NCI-H1417 (cell line): ENCODE results near the gene SEMA3B.
"Not testable (repeated sequence)": the region's sequence is repeated elsewhere in the genome, so short reads cannot be mapped to it uniquely, and the experiment has no call there.

Experiments
- DNase-seq, 3 experiments: peaks; one replicate each; lab custom pipeline; 2025; lab: John Stamatoyannopoulos, UW

Gene SEMA3B

GRCh38 chr3:50237754-50238548 is 31.0 kb upstream of the SEMA3B start:
- DNase-seq: peak; percentile 43 to 66 (median 58)

GRCh38 chr3:50238549-50239026 is 30.4 kb upstream of the SEMA3B start:
- no peak for DNase-seq

- DNase-seq: no peak
Measured at GRCh38 chr3:50239649-50240048, 29.3 kb upstream of the SEMA3B start.

GRCh38 chr3:50241163-50241562 is 27.8 kb upstream of the SEMA3B start:
- peak in 2 of 3 experiments; percentile 56 to 72 for DNase-seq

- no peak for DNase-seq
Measured at GRCh38 chr3:50241713-50242380, 27.1 kb upstream of the SEMA3B start.

GRCh38 chr3:50242381-50242770 is 26.6 kb upstream of the SEMA3B start:
- no peak for DNase-seq

- no peak for DNase-seq
Measured at GRCh38 chr3:50242851-50243542, 25.9 kb upstream of the SEMA3B start.

GRCh38 chr3:50243543-50243895 is 25.4 kb upstream of the SEMA3B start:
- DNase-seq: no peak

- not testable (repeated sequence) for DNase-seq
Measured at GRCh38 chr3:50244813-50245212, 24.1 kb upstream of the SEMA3B start.

- no peak for DNase-seq
Measured at GRCh38 chr3:50245251-50245745, 23.6 kb upstream of the SEMA3B start.

- DNase-seq: peak; percentile 73 to 87 (median 76)
Measured at GRCh38 chr3:50245831-50246516, 23.0 kb upstream of the SEMA3B start.

GRCh38 chr3:50246517-50246954 is 22.4 kb upstream of the SEMA3B start:
- peak in 1 of 3 experiments; percentile 10 for DNase-seq

GRCh38 chr3:50248387-50248786 is 20.6 kb upstream of the SEMA3B start:
- DNase-seq: no peak

GRCh38 chr3:50249457-50249856 is 19.5 kb upstream of the SEMA3B start:
- DNase-seq: no peak

- no peak for DNase-seq
Measured at GRCh38 chr3:50250514-50250913, 18.4 kb upstream of the SEMA3B start.

GRCh38 chr3:50251220-50251619 is 17.7 kb upstream of the SEMA3B start:
- DNase-seq: no peak

- no peak for DNase-seq
Measured at GRCh38 chr3:50254577-50255250, 14.2 kb upstream of the SEMA3B start.

- DNase-seq: peak in 1 of 3 experiments; percentile 59
Measured at GRCh38 chr3:50255251-50255615, 13.7 kb upstream of the SEMA3B start.

GRCh38 chr3:50256978-50257890 is 11.7 kb upstream of the SEMA3B start:
- peak in 1 of 3 experiments; percentile 6 for DNase-seq

- peak in 2 of 3 experiments; percentile 53 to 72 for DNase-seq
Measured at GRCh38 chr3:50258029-50258680, 10.8 kb upstream of the SEMA3B start.
